SH-SY5Y (cell line): ENCODE results near the gene RPE65.

ENCODE experiments used
- GATA2 ChIP-seq: IDR thresholded peaks from 2 replicates; pipeline ENCODE4 v1.6.1; 2011; ENCODE audit warnings: mild to moderate bottlenecking, low read depth, low read length
- GATA3 ChIP-seq: IDR thresholded peaks from 2 replicates; pipeline ENCODE4 v1.6.1; 2011; ENCODE audit warnings: low read depth, mild to moderate bottlenecking, low read length, moderate library complexity

DNA sequence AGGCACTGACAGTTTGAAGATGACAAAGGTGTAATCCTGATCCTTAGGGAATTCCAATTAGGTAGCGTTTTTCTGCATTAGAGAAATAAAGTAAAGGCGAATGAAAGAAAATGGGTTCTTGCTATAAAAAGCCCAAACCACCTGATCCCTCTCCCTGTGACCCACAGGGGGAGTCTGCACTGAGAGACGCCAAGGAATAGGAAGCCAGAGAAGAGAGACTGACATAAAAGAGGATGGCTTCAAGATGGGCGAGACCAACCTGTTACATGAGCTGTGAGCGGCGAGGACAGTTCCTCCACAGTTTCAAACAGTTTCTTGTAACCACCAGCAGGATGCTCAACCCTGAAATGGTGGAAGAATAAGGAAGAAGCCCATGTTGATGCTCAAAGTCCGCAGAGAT lies 1.4 kb downstream of the RPE65 start:
- TF ChIP-seq GATA2 (no peak), GATA3 (no peak)
